ENCODE measurements around the gene YOD1. TPM values are rescaled to one million over a fixed set of nuclear protein-coding genes. Genes with fewer than 3 reads are reported as not detected.

Gene YOD1
- total RNA-seq, 1 experiment from 2014 or later = 12.5 TPM

GRCh38 chr1:207019661-207020060 lies 31.3 kb downstream of the YOD1 start:
- H3F3A ChIP-seq (ENCODE audit: insufficient read depth, low read depth) = peaks cover 6% of the 10 kb centered on the region; the same call in 1 of the 2 replicates
- TSS peak; percentile 64 for BruUV-seq (replicated peaks)
- H3K4me2 ChIP-seq = no peak overlapping the region; the same call in 1 of the 2 replicates
- no peaks in the 10 kb centered on the region for H3K9me3 ChIP-seq (ENCODE audit: insufficient read depth, low read depth)
- DNase-seq = no peak
- no peaks in the 10 kb centered on the region for H3K27me3 ChIP-seq (ENCODE audit: insufficient read depth, low read depth)
- intact Hi-C loops (cut with micrococcal nuclease; ENCODE audit: unreplicated experiment) = loop anchor here (1.0 to 10.0 kb wide), 3 partner anchors 12 to 305 kb away; partner anchors contain the start of gene CD55
- ChIA-PET CTCF (interaction anchor here (0.7 to 3.0 kb wide), 4 partner anchors 13 to 1790 kb away, joined by 4 to 11 read pairs (median 4); partner anchors contain the start of gene C1orf116), POLR2A (ENCODE audit: unreplicated experiment) (interaction anchor here (0.7 to 0.9 kb wide), 4 partner anchors 13 to 33 kb away, joined by 3 to 11 read pairs (median 4); partner anchors contain the start of genes C1orf116 and PFKFB2)
- H3K9me2 ChIP-seq (ENCODE audit: insufficient read depth) = no peaks in the 10 kb centered on the region
- no peak overlapping the region for H2AFZ ChIP-seq
- H3K4me3 ChIP-seq = no peak overlapping the region
- TF ChIP-seq, protein P1, sequence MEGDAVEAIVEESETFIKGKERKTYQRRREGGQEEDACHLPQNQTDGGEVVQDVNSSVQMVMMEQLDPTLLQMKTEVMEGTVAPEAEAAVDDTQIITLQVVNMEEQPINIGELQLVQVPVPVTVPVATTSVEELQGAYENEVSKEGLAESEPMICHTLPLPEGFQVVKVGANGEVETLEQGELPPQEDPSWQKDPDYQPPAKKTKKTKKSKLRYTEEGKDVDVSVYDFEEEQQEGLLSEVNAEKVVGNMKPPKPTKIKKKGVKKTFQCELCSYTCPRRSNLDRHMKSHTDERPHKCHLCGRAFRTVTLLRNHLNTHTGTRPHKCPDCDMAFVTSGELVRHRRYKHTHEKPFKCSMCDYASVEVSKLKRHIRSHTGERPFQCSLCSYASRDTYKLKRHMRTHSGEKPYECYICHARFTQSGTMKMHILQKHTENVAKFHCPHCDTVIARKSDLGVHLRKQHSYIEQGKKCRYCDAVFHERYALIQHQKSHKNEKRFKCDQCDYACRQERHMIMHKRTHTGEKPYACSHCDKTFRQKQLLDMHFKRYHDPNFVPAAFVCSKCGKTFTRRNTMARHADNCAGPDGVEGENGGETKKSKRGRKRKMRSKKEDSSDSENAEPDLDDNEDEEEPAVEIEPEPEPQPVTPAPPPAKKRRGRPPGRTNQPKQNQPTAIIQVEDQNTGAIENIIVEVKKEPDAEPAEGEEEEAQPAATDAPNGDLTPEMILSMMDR (conservative IDR thresholded peaks at IDR 0.05) = no peak
- TF ChIP-seq EZH2 (IDR thresholded peaks at IDR 0.05; ENCODE audit: low read depth) = no peak
- H3K79me2 ChIP-seq (ENCODE audit: low read depth) = 0 out of 2 replicates have a peak, but pooled peaks cover 3% of the 10 kb centered on the region
- no peaks in the 10 kb centered on the region for H3K36me3 ChIP-seq (ENCODE audit: low read depth)
- peaks cover 47% of the 10 kb centered on the region for H3K4me1 ChIP-seq (replicated peaks; ENCODE audit: insufficient read depth)
- no peaks in the 10 kb centered on the region for H4K20me1 ChIP-seq (ENCODE audit: insufficient read depth)
- H3K27ac ChIP-seq = peak overlapping the region; percentile 64

- Histone ChIP-seq H3K79me2 (ENCODE audit: low read depth) (no peaks in the 10 kb centered on the region), H2AFZ (no peak overlapping the region), H3K4me3 (no peak overlapping the region), H3K9me3 (ENCODE audit: insufficient read depth, low read depth) (no peaks in the 10 kb centered on the region), H3K36me3 (ENCODE audit: low read depth) (no peaks in the 10 kb centered on the region), H3F3A (ENCODE audit: insufficient read depth, low read depth) (peaks cover 1% of the 10 kb centered on the region; the same call in 1 of the 2 replicates), H3K4me2 (no peak overlapping the region), H3K4me1 (replicated peaks; ENCODE audit: insufficient read depth) (peaks cover 42% of the 10 kb centered on the region), H3K27ac (peak overlapping the region; percentile 64; the same call in 1 of the 2 replicates), H3K27me3 (ENCODE audit: insufficient read depth, low read depth) (no peaks in the 10 kb centered on the region), H3K9me2 (ENCODE audit: insufficient read depth) (no peaks in the 10 kb centered on the region), H4K20me1 (ENCODE audit: insufficient read depth) (no peaks in the 10 kb centered on the region)
- no TSS peak for BruUV-seq (replicated peaks)
- ChIA-PET CTCF (interaction anchor here (0.8 to 3.0 kb wide), 4 partner anchors 13 to 37 kb away, joined by 4 to 11 read pairs (median 4); partner anchors contain the start of gene C1orf116), POLR2A (ENCODE audit: unreplicated experiment) (interaction anchor here (0.9 kb wide), 1 partner anchor 14 kb away, joined by 4 read pairs; the partner anchor contains the start of gene C1orf116)
- DNase-seq = no peak
- intact Hi-C loops (cut with micrococcal nuclease; ENCODE audit: unreplicated experiment) = no loop called here
- no peak for TF ChIP-seq EZH2 (IDR thresholded peaks at IDR 0.05; ENCODE audit: low read depth)
- TF ChIP-seq, protein P1 (conservative IDR thresholded peaks at IDR 0.05) = no peak
Measured at GRCh38 chr1:207019161-207019560, 31.8 kb downstream of the YOD1 start.

DNA sequence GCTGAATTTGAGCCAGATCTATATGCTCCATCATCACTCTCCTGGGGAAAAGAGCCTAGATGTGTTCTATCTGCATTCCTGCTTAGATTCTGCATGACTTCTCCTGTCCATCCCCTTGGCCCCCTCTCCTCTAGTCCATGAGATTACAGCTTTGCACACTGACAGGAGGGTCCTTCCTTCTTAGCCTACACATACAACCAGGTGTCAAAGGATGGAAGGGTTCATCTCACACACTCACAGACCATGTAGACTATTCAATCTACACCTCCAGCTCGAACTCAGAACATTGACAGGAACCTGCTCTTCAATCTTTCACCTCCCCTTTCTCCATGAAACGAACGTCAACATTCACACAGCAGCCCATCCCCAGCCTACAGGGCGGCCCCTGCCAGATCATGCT lies 32.3 kb downstream of the YOD1 start:
- CTCF ChIA-PET = interaction anchor here (0.8 to 3.0 kb wide), 2 partner anchors 12 to 35 kb away, joined by 4 to 11 read pairs; no protein-coding TSS in a partner anchor
- Histone ChIP-seq H3K9me3 (ENCODE audit: insufficient read depth, low read depth) (no peaks in the 10 kb centered on the region), H3K27ac (no peak overlapping the region), H3K36me3 (ENCODE audit: low read depth) (no peaks in the 10 kb centered on the region), H3K4me1 (replicated peaks; ENCODE audit: insufficient read depth) (peaks cover 38% of the 10 kb centered on the region), H3K4me2 (no peak overlapping the region), H4K20me1 (ENCODE audit: insufficient read depth) (no peaks in the 10 kb centered on the region), H3K79me2 (ENCODE audit: low read depth) (no peaks in the 10 kb centered on the region), H3F3A (ENCODE audit: insufficient read depth, low read depth) (no peaks in the 10 kb centered on the region; the same call in 1 of the 2 replicates), H3K9me2 (ENCODE audit: insufficient read depth) (no peaks in the 10 kb centered on the region), H3K27me3 (ENCODE audit: insufficient read depth, low read depth) (no peaks in the 10 kb centered on the region), H2AFZ (no peak overlapping the region), H3K4me3 (no peak overlapping the region)
- intact Hi-C loops (cut with micrococcal nuclease; ENCODE audit: unreplicated experiment) = no loop called here
- POLR2A ChIA-PET (ENCODE audit: unreplicated experiment) = interaction anchor here (0.6 kb wide), 1 partner anchor 10 kb away, joined by 8 read pairs; no protein-coding TSS in a partner anchor
- TF ChIP-seq EZH2 (IDR thresholded peaks at IDR 0.05; ENCODE audit: low read depth) = no peak
- DNase-seq = no peak
- no TSS peak for BruUV-seq (replicated peaks)

Measured in PC-9 (cell line).